Loucy (cell line): ENCODE data around the gene FEN1.

ENCODE experiments used
- H2AFZ ChIP-seq: fragments of 200-600 bp; sonication (generic); 2 replicates; pipeline ENCODE4 v1.6.0; 2016; ENCODE audit warnings: antibody characterized with exemption, mild to moderate bottlenecking, low read length, moderate library complexity
- H3F3A ChIP-seq: fragments of 200-600 bp; 2 replicates; pipeline ENCODE4 v1.6.0; 2016; ENCODE audit warnings: antibody characterized with exemption, low read depth, mild to moderate bottlenecking
- H3K27me3 ChIP-seq: fragments of 200-600 bp; sonication (generic); 2 replicates; pipeline ENCODE4 v1.6.1; 2014; ENCODE audit warnings: low read length, mild to moderate bottlenecking; ENCODE audit not compliant: insufficient read depth, poor library complexity, severe bottlenecking
- H3K36me3 ChIP-seq: fragments of 200-600 bp; sonication (generic); 2 replicates; pipeline ENCODE4 v1.6.1; 2016; ENCODE audit warnings: low read length; ENCODE audit not compliant: insufficient read depth
- H3K4me1 ChIP-seq: fragments of 200-600 bp; sonication (generic); 2 replicates; pipeline ENCODE4 v1.5.1; 2014; ENCODE audit warnings: low read length, mild to moderate bottlenecking; ENCODE audit not compliant: insufficient read depth, poor library complexity, severe bottlenecking
- H3K4me2 ChIP-seq: fragments of 200-600 bp; sonication (generic); 2 replicates; pipeline ENCODE4 v1.6.0; 2014; ENCODE audit warnings: antibody characterized with exemption, low read length, low read depth, mild to moderate bottlenecking; ENCODE audit not compliant: poor library complexity, severe bottlenecking
- H3K4me3 ChIP-seq: fragments of 200-600 bp; sonication (generic); 2 replicates; pipeline ENCODE4 v1.5.1; 2014; ENCODE audit warnings: low read length, mild to moderate bottlenecking, mixed read lengths; ENCODE audit not compliant: poor library complexity, severe bottlenecking
- H3K79me2 ChIP-seq: fragments of 200-600 bp; sonication (generic); 2 replicates; pipeline ENCODE4 v1.6.1; 2014; ENCODE audit warnings: low read length; ENCODE audit not compliant: insufficient read depth
- H3K9ac ChIP-seq: fragments of 200-600 bp; sonication (generic); 2 replicates; pipeline ENCODE4 v1.6.0; 2014; ENCODE audit warnings: mild to moderate bottlenecking, low read depth, low read length, moderate library complexity; ENCODE audit not compliant: poor library complexity, severe bottlenecking
- H3K9me2 ChIP-seq: fragments of 200-600 bp; sonication (generic); replicated peaks from 2 replicates; pipeline ENCODE4 v1.6.1; 2016; ENCODE audit warnings: low read depth, low read length, mixed read lengths
- H3K9me3 ChIP-seq: fragments of 200-600 bp; sonication (generic); 2 replicates; pipeline ENCODE4 v1.6.1; 2014; ENCODE audit warnings: mild to moderate bottlenecking, antibody characterized with exemption, low read length, low read depth; ENCODE audit not compliant: insufficient read depth
- H4K20me1 ChIP-seq: fragments of 200-600 bp; sonication (generic); 2 replicates; pipeline ENCODE4 v1.6.0; 2014; ENCODE audit warnings: antibody characterized with exemption, low read length, mild to moderate bottlenecking; ENCODE audit not compliant: insufficient read depth, poor library complexity, severe bottlenecking
- EZH2phosphoT487 ChIP-seq: fragments of 200-600 bp; IDR thresholded peaks from 2 replicates; pipeline ENCODE4 v1.6.1; 2018; ENCODE audit warnings: antibody characterized with exemption, mild to moderate bottlenecking, moderate library complexity, borderline replicate concordance
- TF ChIP-seq, protein P1 (sequence below): fragments of 200-600 bp; sonication (generic); conservative IDR thresholded peaks from 2 replicates; pipeline ENCODE4 v1.5.1; 2014; ENCODE audit warnings: mild to moderate bottlenecking, antibody characterized with exemption, low read length

The FEN1 gene

DNA sequence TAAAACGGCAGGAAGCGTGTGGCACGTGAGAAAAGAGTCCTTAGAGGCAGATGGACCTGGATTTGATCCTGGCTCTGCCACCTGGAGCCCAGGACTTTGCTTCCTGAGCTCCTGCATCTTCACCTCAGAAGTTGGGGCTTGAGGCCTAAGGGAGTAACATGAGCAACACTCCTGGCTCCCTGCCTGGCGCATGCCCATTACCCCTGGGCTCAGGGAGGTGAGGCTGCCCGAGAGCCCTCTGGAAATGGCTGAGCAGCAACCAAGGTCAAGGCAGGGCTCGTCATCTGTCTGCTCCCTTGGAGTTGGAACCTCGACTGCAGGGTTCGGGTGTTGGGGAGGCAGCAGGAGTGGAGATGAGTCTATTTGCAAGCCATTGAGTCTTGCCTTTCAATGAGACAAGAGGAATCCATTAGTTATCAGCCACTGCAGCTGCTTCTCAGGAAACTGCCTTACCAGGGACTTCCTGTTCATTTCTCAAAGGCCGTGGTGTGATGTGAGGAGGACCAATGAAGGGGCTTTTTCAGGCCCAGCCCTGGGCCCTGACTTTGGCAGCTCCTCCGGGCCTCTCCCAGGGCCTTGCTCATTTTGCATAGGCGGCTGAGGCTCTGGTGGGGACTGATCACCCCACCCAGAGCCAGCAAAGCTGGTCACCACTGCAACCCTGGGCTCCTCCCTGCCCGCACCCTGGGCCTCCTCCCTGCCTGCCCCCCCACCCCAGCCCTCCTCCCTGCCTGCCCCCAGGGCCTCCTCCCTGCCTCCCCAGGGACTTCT, 41.8 kb downstream of the FEN1 start:
- Histone ChIP-seq H3K4me1 (peaks cover 72% of the 10 kb centered on the region), H3F3A (peaks cover 29% of the 10 kb centered on the region), H3K36me3 (peaks cover 14% of the 10 kb centered on the region; the same call in 1 of the 2 replicates), H4K20me1 (peaks cover 43% of the 10 kb centered on the region), H3K9me2 (no peaks in the 10 kb centered on the region), H2AFZ (no peak overlapping the region), H3K9me3 (no peaks in the 10 kb centered on the region), H3K27me3 (peaks cover under 1% of the 10 kb centered on the region), H3K79me2 (peaks cover 89% of the 10 kb centered on the region), H3K4me2 (peak overlapping the region; percentile 95), H3K4me3 (peak overlapping the region; percentile 84), H3K9ac (peak overlapping the region; percentile 96)
- TF ChIP-seq, protein P1, sequence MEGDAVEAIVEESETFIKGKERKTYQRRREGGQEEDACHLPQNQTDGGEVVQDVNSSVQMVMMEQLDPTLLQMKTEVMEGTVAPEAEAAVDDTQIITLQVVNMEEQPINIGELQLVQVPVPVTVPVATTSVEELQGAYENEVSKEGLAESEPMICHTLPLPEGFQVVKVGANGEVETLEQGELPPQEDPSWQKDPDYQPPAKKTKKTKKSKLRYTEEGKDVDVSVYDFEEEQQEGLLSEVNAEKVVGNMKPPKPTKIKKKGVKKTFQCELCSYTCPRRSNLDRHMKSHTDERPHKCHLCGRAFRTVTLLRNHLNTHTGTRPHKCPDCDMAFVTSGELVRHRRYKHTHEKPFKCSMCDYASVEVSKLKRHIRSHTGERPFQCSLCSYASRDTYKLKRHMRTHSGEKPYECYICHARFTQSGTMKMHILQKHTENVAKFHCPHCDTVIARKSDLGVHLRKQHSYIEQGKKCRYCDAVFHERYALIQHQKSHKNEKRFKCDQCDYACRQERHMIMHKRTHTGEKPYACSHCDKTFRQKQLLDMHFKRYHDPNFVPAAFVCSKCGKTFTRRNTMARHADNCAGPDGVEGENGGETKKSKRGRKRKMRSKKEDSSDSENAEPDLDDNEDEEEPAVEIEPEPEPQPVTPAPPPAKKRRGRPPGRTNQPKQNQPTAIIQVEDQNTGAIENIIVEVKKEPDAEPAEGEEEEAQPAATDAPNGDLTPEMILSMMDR: no peak
- TF ChIP-seq EZH2phosphoT487: no peak

DNA sequence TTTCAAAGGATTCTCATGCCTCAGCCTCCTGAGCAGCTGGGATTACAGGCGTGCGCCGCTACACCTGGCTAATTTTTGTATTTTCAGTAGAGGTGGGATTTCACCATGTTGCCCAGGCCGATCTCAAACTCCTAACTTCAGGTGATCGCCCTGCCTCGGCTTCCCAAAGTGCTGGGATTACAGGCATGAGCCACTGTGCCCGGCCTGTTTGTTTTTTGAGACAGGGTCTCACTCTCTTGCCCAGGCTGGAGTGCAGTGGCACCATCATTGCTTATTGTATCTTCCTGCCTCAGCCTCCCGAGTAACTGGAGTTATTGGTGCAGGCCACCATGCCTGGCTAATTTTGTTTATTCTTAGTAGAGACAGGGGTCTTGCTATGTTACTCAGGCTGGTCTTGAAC, 43.5 kb downstream of the FEN1 start:
- H3F3A ChIP-seq: peaks cover 29% of the 10 kb centered on the region
- peak overlapping the region; percentile 81 for H3K4me2 ChIP-seq
- H3K4me1 ChIP-seq: peaks cover 60% of the 10 kb centered on the region
- H3K27me3 ChIP-seq: no peaks in the 10 kb centered on the region
- peaks cover 31% of the 10 kb centered on the region; the same call in 1 of the 2 replicates for H3K36me3 ChIP-seq
- peaks cover 82% of the 10 kb centered on the region for H3K79me2 ChIP-seq
- H2AFZ ChIP-seq: no peak overlapping the region
- TF ChIP-seq, protein P1: no peak
- TF ChIP-seq EZH2phosphoT487: no peak
- no peaks in the 10 kb centered on the region for H3K9me2 ChIP-seq
- peak overlapping the region; percentile 76 for H3K4me3 ChIP-seq
- H4K20me1 ChIP-seq: peaks cover 25% of the 10 kb centered on the region
- H3K9ac ChIP-seq: peak overlapping the region; percentile 93
- H3K9me3 ChIP-seq: no peaks in the 10 kb centered on the region

DNA sequence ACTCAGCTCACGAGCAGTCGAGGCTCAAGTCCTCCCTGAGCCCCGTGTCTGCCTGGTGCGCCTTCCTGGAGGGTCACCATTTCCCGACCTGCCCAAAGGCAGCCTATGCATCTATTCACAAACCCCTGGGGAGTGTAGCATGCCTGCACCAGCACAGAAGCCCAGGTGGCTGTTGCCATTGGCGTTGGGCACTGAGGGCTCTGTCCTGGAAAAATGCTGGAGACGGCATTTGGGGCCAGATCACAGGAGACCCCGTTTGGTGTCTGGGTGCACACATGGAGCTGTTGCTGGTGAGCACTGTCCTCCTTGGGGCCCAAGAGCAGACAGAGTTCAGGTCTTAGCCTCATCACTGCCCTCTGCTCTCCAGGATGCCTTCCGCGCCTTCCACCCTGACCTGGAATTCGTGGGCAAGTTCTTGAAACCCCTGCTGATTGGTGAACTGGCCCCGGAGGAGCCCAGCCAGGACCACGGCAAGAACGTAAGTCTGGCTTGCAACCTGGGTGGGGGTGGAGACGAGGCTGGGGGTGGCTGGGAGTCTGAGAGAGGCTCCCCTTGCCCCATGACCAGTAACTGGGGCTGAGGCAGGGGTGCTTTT, 44.8 kb downstream of the FEN1 start:
- Histone ChIP-seq H3K4me2 (peak overlapping the region; percentile 81), H3F3A (peaks cover 28% of the 10 kb centered on the region), H3K4me1 (peaks cover 47% of the 10 kb centered on the region), H3K9me2 (no peaks in the 10 kb centered on the region), H3K79me2 (peaks cover 78% of the 10 kb centered on the region), H4K20me1 (peaks cover 16% of the 10 kb centered on the region), H2AFZ (no peak overlapping the region), H3K9ac (peak overlapping the region; percentile 93), H3K27me3 (no peaks in the 10 kb centered on the region), H3K36me3 (peaks cover 45% of the 10 kb centered on the region; the same call in 1 of the 2 replicates), H3K9me3 (no peaks in the 10 kb centered on the region), H3K4me3 (peak overlapping the region; percentile 9)
- TF ChIP-seq, protein P1: no peak
- no peak for TF ChIP-seq EZH2phosphoT487
